SU-DHL-6 (cell line): ENCODE data around the gene UBXN10.

Experiments used
- EZH2phosphoT487 ChIP-seq: fragments of 200-600 bp; sonication (generic), shearing (Covaris generic); conservative IDR thresholded peaks from 2 replicates; pipeline ENCODE4 v1.6.1; 2018; ENCODE audit warnings: mild to moderate bottlenecking, antibody characterized with exemption, low read length, moderate library complexity, mixed read lengths
- TF ChIP-seq, protein P1 (sequence below): fragments of 200-600 bp; sonication (generic); IDR thresholded peaks from one replicate; pipeline ENCODE4 v1.5.1; 2017; ENCODE audit warnings: antibody characterized with exemption, mild to moderate bottlenecking, low read length, moderate library complexity; ENCODE audit not compliant: insufficient read depth, poor library complexity, severe bottlenecking

DNA sequence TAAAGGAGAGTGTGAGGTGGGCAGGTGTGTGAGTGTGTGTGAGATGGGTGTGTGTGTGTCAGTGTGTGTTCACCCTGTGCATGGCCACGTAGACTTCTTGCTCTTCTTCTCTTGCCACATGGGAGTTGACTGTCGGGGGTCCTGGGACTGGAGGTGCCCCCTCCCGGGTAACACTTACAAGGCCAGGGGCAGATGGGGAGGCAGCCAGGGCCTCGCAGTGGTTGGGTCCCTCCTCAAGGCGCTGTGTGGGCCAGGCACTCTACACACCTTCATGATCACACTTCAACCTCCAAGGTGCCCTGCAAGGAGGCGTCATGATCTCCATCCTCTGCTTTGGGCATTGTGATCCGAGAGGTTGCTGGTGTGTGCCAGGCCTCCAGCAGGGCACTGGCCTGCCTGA, 44.4 kb upstream of the UBXN10 start:
- TF ChIP-seq, protein P1, sequence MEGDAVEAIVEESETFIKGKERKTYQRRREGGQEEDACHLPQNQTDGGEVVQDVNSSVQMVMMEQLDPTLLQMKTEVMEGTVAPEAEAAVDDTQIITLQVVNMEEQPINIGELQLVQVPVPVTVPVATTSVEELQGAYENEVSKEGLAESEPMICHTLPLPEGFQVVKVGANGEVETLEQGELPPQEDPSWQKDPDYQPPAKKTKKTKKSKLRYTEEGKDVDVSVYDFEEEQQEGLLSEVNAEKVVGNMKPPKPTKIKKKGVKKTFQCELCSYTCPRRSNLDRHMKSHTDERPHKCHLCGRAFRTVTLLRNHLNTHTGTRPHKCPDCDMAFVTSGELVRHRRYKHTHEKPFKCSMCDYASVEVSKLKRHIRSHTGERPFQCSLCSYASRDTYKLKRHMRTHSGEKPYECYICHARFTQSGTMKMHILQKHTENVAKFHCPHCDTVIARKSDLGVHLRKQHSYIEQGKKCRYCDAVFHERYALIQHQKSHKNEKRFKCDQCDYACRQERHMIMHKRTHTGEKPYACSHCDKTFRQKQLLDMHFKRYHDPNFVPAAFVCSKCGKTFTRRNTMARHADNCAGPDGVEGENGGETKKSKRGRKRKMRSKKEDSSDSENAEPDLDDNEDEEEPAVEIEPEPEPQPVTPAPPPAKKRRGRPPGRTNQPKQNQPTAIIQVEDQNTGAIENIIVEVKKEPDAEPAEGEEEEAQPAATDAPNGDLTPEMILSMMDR: no peak
- no peak for TF ChIP-seq EZH2phosphoT487
